H1 (cell line): Measurements from ENCODE around the gene CD248. TPM values are rescaled to one million over a fixed set of nuclear protein-coding genes. Genes with fewer than 3 reads are reported as not detected.

Experiments
- CREB1 ChIP-seq: IDR thresholded peaks from 2 replicates; pipeline ENCODE4 v1.6.1; 2012; ENCODE audit warnings: inconsistent platforms
- CTCF ChIP-seq, 3 experiments: IDR thresholded peaks; 1 replicate in 2 of 3; 2 replicates in 1 of 3; pipeline versions ENCODE4 v1.5.1 to v1.6.1; 2011; ENCODE audit warnings: low read length in 3 of 3, mild to moderate bottlenecking in 3 of 3, inconsistent platforms in 2 of 3, low read depth in 1 of 3, moderate library complexity in 1 of 3; ENCODE audit not compliant: insufficient read depth in 1 of 3; ENCODE audit errors: control extremely low read depth in 1 of 3
- GABPA ChIP-seq: IDR thresholded peaks from 2 replicates; pipeline ENCODE4 v1.6.1; 2011; ENCODE audit warnings: mild to moderate bottlenecking, low read length, moderate library complexity, borderline replicate concordance; ENCODE audit not compliant: insufficient read depth
- PHF8 ChIP-seq: fragments of 200-600 bp; sonication (generic); conservative IDR thresholded peaks from 2 replicates; pipeline ENCODE4 v1.7.1; 2012; ENCODE audit warnings: low read depth, mild to moderate bottlenecking, inconsistent platforms, low read length, moderate library complexity
- POLR2A ChIP-seq, 2 experiments: IDR thresholded peaks; 1 replicate in 1 of 2; 2 replicates in 1 of 2; pipeline ENCODE4 v1.6.1; 2011; ENCODE audit warnings: low read depth in 2 of 2, low read length in 2 of 2, mild to moderate bottlenecking in 2 of 2; ENCODE audit errors: control extremely low read depth in 1 of 2
- SIX5 ChIP-seq: IDR thresholded peaks from 2 replicates; pipeline ENCODE4 v1.6.1; 2011; ENCODE audit warnings: mild to moderate bottlenecking, low read depth, low read length
- SP1 ChIP-seq: IDR thresholded peaks from 2 replicates; pipeline ENCODE4 v1.6.1; 2011; ENCODE audit warnings: low read depth, low read length
- polyA plus RNA-seq, 7 experiments: library from polyadenylated mRNA; depleted of rRNA in 3 of 7; stranded (reverse) in 5 of 7; unstranded in 2 of 7; fragments of >200 nt in 5 of 7; fragments of 200-250 nt in 2 of 7; gene quantifications; 1 replicate in 5 of 7; 2 replicates in 1 of 7; 4 replicates in 1 of 7; pipeline versions ENCODE4 v1.2.1 to v1.2.3, GENCODE V29; 2011 to 2013; ENCODE audit warnings: missing spikeins in 2 of 7, mixed read lengths in 2 of 7
- total RNA-seq: library from RNA; stranded (reverse); fragmentation: NEBNext Ultra II Directional; extraction: Animal tissue kit (Norgen Biotek cat#: 25700); gene quantifications from 2 replicates; pipeline ENCODE4 v1.2.1, GENCODE V29; 2021

The CD248 gene
- total and polyA plus RNA-seq, 2 of the 8 experiments (the other 6 are each of a cell fraction or from before 2014, with no cell fraction given): 2.7 to 3.9 TPM

- TF ChIP-seq CTCF (IDR thresholded peaks at IDR 0.05; ENCODE audit: control extremely low read depth in 1 of 3, insufficient read depth in 1 of 3, low read depth in 1 of 3, low read length in 3 of 3) (no peak; a peak in 1 of 4 replicates), SP1 (0 out of 2 replicates have a peak, but pooled peaks have one; percentile 38), PHF8 (peak; percentile 85; the same call in 1 of the 2 replicates), GABPA (no peak), CREB1 (peak; percentile 59; the same call in 1 of the 2 replicates), POLR2A (IDR thresholded peaks at IDR 0.05; ENCODE audit: control extremely low read depth in 1 of 2, low read depth in 2 of 2, low read length in 2 of 2) (peak in 1 of 2 experiments; percentile 85; a peak in 2 of 3 replicates), SIX5 (peak; percentile 82)
Observed at GRCh38 chr11:66268244-66268951, 48.4 kb downstream of the CD248 start, which contains the start of gene RAB1B (continued).
